HL-60 (cell line): ENCODE data around the gene WNT7A.

Experiments
- DNase-seq, 2 experiments: peaks; one replicate each; pipeline ENCODE4 v3.0.0-alpha.2; 2010 to 2020; ENCODE audit warnings: low read depth in 1 of 2, low spot score in 1 of 2
- H3K27ac ChIP-seq: fragments of 250-450 bp; sonication (Bioruptor Pico); replicated peaks from 2 replicates; pipeline ENCODE4 v1.5.1; 2020; ENCODE audit warnings: mild to moderate bottlenecking, moderate library complexity
- H3K27me3 ChIP-seq: fragments of 250-450 bp; sonication (Bioruptor Pico); 2 replicates; pipeline ENCODE4 v1.5.1; 2021; ENCODE audit warnings: mild to moderate bottlenecking, moderate library complexity; ENCODE audit not compliant: insufficient read depth, poor library complexity, severe bottlenecking
- H3K4me3 ChIP-seq: replicated peaks from 2 replicates; pipeline ENCODE4 v1.5.1; 2011; ENCODE audit warnings: mild to moderate bottlenecking, control low read depth, low read length; ENCODE audit not compliant: insufficient read depth
- CTCF ChIP-seq: IDR thresholded peaks from one replicate; pipeline ENCODE4 v1.5.1; 2011; ENCODE audit warnings: low read length, control low read depth, inconsistent platforms; ENCODE audit not compliant: insufficient read depth
- GABPA ChIP-seq: IDR thresholded peaks from 2 replicates; pipeline ENCODE4 v1.6.1; 2012; ENCODE audit warnings: low read depth
- POLR2AphosphoS5 ChIP-seq: IDR thresholded peaks from 2 replicates; pipeline ENCODE4 v1.6.1; 2012; ENCODE audit warnings: low read depth
- REST ChIP-seq: IDR thresholded peaks from 2 replicates; pipeline ENCODE4 v1.6.1; 2012; ENCODE audit warnings: low read depth; ENCODE audit not compliant: insufficient replicate concordance
- SPI1 ChIP-seq: IDR thresholded peaks from 2 replicates; pipeline ENCODE4 v1.6.1; 2012; ENCODE audit warnings: low read depth, mild to moderate bottlenecking, borderline replicate concordance

The WNT7A gene

GRCh38 chr3:13826672-13827071, 53.2 kb downstream of the WNT7A start:
- no peak overlapping the region for H3K27ac ChIP-seq
- no peaks in the 10 kb centered on the region for H3K27me3 ChIP-seq
- no peak for DNase-seq
- no peak overlapping the region for H3K4me3 ChIP-seq
- TF ChIP-seq GABPA: no peak
- no peak for TF ChIP-seq POLR2AphosphoS5
- TF ChIP-seq REST: no peak
- no peak for TF ChIP-seq SPI1
- TF ChIP-seq CTCF: no peak

- TF ChIP-seq REST: no peak
- DNase-seq: no peak
- Histone ChIP-seq H3K4me3 (no peak overlapping the region), H3K27me3 (no peaks in the 10 kb centered on the region), H3K27ac (no peak overlapping the region)
Observed at GRCh38 chr3:13825821-13826220, 54.0 kb downstream of the WNT7A start.

GRCh38 chr3:13825311-13825579, 54.6 kb downstream of the WNT7A start:
- DNase-seq: no peak
- Histone ChIP-seq H3K27me3 (no peaks in the 10 kb centered on the region), H3K27ac (no peak overlapping the region), H3K4me3 (no peak overlapping the region)
- TF ChIP-seq CTCF (no peak), GABPA (no peak), REST (no peak), POLR2AphosphoS5 (no peak), SPI1 (no peak)
